Right ventricle myocardium inferior (tissue), 1 donor: ENCODE data around the gene UBE2G1. TPM values are rescaled to one million over a fixed set of nuclear protein-coding genes. Genes with fewer than 3 reads are reported as not detected.
A peak's percentile ranks its signal among the peaks of the same experiment; 100 is the strongest.

Experiments used
- ATAC-seq: fragments of 200-7000 bp; cut with Tn5 transposase; one replicate; pipeline ENCODE4 v1.9.1; 2020; ENCODE audit warnings: mild to moderate bottlenecking, moderate library complexity
- DNase-seq: peaks from one replicate; pipeline ENCODE4 v3.0.0; 2021; ENCODE audit errors: missing footprints
- intact Hi-C: fragments of 100-400 bp; cut with DNase I; formaldehyde crosslinking; loops from one replicate; pipeline ENCODE4 v1.11.0; 2022
- total RNA-seq: library from RNA; stranded (reverse); fragmentation: NEBNext Ultra II Directional; extraction: Animal tissue kit (Norgen Biotek cat#: 25700); gene quantifications from one replicate; pipeline ENCODE4 v1.2.1, GENCODE V29; 2021
- donor health status: DM: no; HTN: yes; CAD: no; lungs with severe emphysema.

Gene UBE2G1
- total RNA-seq, 1 donor from 2014 or later: 106 TPM

DNA sequence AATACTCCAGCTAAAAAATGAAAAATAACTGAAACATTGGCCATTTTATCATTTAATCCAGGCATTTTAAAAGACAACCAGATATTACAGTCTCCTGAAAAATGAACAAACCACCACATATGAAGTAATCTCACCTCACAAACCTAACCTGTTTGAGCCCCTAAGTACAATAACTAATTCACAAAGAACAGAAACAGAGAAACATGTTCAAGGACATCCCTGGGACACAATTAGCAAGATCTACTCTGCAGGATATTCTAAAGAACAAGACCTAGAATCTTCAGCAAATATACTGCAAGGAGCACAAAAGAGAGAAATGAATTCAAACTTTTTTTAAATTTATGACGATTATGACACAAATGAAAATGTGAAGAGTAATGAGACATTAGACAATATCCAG lies 51.9 kb downstream of the UBE2G1 start:
- no peak for DNase-seq
- intact Hi-C loops: loop anchor here (5.0 kb wide), 2 partner anchors 42 to 53 kb away; partner anchors contain the start of gene UBE2G1
- no peak for ATAC-seq

DNA sequence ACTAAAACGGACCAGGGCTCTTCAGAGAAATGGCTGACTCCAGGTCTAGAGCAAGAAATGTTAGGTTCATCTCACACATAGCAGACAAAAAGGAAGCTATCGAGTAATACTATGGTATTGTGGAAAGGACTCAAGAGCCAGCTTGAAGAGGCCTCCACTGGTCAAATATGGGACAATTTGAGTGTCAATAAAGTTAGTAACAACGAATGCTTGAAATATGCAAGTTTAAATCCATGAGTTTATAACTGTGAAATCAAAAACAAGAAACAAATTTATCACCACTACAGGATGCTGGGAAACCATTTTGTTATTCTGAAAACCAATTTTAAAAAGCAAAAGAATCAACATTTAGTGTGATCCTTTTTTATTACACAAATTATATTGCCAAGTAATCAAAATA lies 52.3 kb downstream of the UBE2G1 start:
- ATAC-seq: no peak
- intact Hi-C loops: loop anchor here (5.0 kb wide), 2 partner anchors 42 to 53 kb away; partner anchors contain the start of gene UBE2G1
- DNase-seq: no peak

DNA sequence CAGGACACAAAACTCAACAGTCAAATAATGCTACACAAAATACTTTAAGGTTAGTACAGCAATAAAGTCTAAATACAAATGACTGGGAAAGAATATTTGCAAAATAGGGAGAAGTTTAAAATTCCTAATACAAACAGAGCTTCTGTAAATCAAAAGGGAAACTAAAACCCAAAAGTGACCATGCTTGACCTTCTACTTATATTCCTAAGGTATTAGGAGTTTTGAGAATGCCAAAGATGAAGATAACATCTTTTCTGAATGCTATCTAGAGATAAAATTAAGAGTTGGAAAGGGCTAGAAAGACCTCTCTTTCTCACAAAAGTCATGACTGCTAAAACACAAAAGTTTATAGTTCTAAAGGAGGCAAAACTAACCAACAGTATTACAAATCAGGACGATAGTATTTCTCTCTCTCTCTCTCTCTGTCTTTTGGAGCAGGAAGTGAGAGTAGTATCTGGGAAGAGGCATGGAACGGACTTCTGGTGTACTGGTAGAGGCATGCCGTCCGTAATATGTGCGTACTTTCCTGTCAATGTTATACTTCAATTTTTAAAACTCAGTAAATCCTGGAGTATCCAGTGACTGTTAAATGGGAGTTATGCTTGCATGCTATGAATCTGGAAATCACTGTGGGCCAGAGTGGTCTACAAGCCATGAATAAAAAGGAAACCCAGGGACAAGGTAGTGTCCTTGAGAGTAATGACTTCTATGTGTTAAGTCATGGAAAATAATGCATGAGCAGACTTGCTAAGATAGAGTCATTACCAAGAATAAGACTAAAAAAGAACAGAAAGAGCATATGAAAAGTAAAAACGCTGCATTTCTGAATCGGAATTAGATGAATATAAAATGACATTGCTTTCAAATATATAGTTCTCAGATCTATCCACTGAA lies 53.0 kb downstream of the UBE2G1 start:
- intact Hi-C loops: loop anchor here (5.0 kb wide), 2 partner anchors 41 to 54 kb away; partner anchors contain the start of gene UBE2G1
- DNase-seq: no peak
- no peak for ATAC-seq

DNA sequence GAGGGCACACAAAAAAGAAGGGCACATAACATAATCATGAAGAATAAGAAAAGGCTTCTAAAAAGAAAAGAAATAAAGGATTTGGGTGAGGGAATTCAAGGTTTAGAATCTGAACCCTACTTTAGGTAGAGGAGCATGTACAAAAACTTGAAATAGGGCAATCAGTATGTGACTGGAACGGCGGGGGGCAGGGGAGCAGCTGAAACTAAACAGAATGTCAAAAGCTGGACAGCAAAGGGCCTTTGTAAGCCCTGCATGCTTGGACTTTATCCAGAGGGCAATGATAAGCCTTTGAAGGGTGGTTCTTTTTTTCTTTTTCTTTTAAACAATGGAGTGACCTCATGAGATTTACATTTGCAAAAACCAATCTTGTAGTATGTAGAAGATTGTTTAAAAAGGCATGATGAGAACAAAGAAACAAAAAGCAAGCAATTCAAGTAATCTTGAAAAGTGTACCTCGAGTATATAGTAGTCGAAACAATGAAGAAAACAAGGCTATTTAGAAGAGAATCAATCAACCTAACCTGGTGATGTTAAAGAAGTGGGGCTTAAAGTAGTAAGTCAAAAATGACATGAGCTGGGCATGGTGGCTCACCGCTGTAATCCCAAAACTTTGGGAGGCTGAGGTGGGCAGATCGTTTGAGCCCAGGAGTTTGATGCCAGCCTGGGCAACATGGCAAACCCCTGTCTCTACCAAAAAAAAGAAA lies 56.0 kb downstream of the UBE2G1 start:
- DNase-seq: no peak
- intact Hi-C loops: loop anchor here (5.0 kb wide), 2 partner anchors 38 to 57 kb away; partner anchors contain the start of gene UBE2G1
- peak; percentile 67 for ATAC-seq

DNA sequence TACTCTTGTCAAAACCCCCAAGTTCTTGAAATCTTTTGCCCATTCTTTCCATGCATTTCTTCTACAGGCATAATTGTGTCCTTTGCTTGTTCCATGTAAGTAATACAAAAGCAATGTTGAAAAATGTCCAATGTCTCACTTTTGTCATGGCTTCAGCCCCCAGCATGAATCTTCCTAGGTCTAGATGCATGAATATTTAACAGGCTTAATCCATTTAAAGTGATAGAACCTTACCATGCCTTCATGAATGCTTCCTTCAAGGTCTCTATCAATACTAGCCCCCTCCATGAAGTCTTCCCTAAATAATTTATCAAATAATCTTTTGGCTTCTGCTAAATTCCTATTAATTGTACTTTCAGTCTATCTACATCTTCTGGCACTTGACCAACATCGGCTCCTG lies 56.6 kb downstream of the UBE2G1 start:
- DNase-seq: no peak
- no peak for ATAC-seq
- intact Hi-C loops: loop anchor here (5.0 kb wide), 2 partner anchors 38 to 57 kb away; partner anchors contain the start of gene UBE2G1

DNA sequence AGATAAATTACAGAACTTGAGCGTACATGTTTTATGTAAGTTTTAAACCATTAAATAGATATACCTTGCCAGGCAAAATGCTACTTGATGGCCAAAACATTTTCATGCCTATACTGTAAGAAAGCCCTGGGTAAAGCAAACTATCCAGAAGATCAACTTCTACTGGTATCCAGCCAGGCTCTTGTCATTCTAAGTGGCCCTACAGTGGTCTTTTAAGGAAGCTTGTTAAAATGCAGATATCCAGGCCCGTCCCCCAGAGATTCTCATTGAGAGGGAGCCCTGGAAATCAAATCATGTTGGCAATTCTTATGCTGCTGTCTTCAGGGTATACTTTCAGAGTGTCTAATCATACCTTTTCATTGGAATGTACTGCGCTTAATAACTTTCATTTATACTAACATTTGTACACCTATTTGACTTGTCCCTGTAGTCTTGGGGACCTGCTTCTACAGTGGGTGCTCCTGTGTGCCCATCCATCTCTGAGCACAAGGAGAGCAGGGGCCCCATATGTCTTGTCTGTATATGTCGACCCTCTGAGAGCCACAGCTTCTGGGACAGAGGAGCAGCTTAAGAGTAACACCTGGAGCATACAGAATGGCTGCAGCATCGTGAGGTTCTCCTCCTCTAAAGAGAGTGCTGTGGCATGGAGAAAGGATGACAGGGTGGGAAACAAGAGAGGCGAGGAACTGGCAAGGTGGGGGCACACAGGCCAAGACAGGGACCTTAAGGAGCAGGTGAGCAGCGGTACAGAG lies 59.1 kb downstream of the UBE2G1 start:
- DNase-seq (no peak), ATAC-seq (no peak)
- intact Hi-C loops: no loop called here

DNA sequence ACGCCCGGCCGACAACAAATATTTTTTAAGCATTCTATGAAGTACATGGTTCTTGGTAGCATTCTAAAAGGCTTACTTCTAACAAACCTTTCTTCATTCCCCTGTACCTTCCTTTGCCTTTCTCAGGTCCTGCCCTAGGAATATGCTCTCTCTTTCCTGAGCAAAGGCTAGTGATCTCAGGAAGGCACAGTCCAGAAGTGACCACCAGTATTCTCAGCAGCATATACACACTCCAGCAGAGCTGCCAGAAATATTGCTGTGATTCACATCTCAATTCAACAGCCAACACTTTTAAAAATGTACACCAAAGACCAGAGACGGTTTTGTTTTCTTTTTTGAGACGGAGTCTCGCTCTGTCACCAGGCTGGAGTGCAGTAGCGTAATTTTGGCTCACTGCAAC lies 61.3 kb downstream of the UBE2G1 start:
- ATAC-seq (no peak), DNase-seq (no peak)
- intact Hi-C loops: no loop called here

DNA sequence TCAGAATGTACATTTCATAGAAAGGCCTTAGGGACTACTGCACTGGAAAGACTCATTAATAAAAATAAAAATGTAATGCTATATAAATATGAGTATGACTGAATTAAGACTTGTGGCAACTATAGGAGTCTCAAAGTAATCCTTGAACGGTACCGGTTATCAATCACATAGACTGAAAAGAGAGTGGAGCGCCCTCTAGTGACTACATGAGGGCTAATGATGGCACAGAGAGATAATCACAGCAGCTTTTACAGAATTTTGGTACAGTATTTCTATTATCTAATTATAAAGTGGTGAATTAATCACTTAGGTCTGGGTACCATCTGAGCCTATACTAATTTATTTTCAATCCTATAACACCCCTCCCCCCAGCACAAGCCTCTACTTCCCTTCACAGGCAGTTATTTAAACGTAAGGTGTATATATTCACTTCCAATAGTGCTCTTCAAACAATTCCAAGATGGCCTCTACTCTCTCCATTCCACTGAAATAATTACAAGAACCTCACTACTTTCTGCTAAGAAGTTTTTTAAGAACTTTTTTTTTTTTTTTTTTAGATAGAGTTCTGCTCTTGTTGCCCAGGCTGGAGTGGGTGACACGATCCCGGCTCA lies 62.0 kb downstream of the UBE2G1 start:
- ATAC-seq (peak; percentile 60), DNase-seq (no peak)
- intact Hi-C loops: loop anchor here (5.0 kb wide), 1 partner anchor 87 kb away; no protein-coding TSS in a partner anchor

DNA sequence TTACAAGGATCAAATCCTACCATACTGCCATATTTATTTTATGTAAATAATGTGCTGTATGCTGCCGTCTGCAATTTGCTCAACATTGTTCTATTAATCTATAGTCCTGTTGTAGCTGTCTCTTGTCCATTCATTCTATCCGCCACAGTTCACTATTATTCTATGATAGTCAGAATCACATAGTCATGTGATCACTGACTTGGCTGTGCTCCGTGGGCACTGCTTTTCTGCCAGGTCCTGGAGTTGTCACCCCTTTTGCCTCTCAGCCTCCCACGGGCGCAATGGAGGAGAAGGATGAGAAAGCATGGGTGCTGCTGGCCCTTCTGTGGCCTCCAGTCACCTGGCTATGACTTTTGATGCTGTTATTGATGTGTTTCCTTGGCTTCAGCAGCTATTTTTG lies 65.4 kb downstream of the UBE2G1 start:
- intact Hi-C loops: loop anchor here (5.0 kb wide), 1 partner anchor 84 kb away; no protein-coding TSS in a partner anchor
- no peak for DNase-seq
- peak; percentile 51 for ATAC-seq

DNA sequence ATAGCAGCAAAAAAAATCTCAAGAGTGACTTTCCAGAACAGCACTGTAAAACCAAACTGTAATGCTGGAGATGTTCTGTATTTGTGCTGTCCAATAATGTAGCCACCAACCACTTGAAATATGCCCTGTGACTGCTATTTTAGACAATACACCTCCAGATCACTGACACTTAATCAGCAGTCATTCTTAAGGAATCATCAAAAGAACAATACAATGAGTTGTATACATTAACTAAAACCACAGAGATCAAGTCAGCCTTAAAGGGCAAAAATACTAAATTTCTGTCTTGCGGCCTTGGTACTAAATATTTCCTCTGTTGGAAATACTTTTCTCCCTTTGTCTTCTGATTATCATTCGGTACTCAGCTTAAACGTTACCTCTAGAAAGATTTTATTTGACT lies 69.1 kb downstream of the UBE2G1 start:
- DNase-seq (no peak), ATAC-seq (no peak)
- intact Hi-C loops: no loop called here

DNA sequence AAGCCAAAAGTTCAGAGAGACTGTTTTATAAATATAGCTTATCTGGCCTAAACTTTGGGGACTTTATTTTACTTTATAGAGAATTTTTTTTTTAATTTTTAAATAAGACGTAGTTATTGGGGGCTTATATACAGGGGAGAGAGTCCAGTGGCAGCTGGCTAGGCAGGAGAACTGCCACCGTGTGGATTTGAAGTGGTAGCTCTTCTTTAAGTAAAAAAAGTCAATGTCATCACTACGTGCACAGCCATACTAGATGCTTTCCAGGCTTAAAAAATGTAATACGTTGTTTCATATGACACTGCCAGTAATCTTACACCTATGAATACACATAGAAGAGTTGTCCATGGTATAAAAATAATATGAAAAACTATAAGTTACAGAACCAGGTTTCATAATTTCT lies 70.8 kb downstream of the UBE2G1 start:
- no peak for ATAC-seq
- DNase-seq: no peak
- intact Hi-C loops: no loop called here

DNA sequence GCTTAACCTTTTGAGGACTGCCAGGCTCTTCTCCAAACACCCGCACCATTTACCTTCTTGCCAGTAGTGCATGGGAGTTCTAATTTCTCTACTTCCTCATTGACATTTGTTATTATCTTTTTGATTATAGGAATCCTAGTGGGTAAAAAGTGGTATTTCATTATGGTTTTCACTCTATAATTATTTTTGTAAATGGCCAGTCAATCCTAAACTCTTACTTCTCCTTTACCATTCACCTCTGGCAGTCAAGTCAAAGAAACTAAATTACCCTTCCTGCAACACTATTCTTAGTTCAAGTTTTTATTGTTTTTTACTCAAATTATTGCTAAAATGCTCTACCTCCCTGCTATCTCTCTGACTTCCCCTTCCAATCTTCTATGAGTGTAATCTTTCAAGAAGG lies 72.9 kb downstream of the UBE2G1 start:
- intact Hi-C loops: no loop called here
- no peak for DNase-seq
- no peak for ATAC-seq

DNA sequence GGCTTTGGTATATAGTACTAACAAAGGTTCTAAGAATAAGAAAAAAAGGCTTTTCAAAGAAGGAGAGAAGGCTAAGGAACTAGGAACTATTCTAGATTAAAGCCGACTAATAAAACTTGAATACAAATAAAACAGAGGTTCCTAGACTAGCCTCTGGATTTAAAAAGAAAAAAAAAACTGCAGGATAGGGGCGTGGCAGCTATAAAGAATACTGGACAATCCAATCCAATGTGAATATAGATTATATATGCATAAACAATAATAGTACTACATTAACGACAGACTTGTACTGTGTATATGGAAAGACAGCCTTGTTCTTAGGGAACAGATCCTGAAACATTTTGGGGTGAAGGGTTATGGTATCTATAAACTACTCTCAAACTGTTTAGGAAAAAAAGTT lies 78.8 kb downstream of the UBE2G1 start:
- DNase-seq (no peak), ATAC-seq (no peak)
- intact Hi-C loops: no loop called here

DNA sequence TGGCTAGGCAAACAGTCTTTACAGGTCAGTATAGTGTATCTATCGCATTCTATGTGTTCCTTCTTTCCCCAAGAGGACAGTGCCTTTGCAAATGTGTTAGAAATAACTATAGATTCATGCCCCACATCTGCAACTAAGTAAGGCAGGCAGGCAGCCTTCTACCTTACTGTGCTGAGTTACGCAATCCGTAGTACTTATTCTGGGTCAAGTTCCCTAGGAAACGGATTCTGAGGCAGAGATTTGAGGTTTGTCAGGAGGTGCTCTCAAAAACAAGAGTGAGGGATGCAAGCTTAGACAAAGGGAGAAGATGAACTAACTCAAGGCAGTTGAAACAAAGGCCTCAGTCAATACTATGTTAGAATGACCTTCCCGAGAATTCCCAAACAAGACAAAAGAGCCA lies 90.0 kb downstream of the UBE2G1 start:
- intact Hi-C loops: no loop called here
- ATAC-seq: no peak
- DNase-seq: no peak

DNA sequence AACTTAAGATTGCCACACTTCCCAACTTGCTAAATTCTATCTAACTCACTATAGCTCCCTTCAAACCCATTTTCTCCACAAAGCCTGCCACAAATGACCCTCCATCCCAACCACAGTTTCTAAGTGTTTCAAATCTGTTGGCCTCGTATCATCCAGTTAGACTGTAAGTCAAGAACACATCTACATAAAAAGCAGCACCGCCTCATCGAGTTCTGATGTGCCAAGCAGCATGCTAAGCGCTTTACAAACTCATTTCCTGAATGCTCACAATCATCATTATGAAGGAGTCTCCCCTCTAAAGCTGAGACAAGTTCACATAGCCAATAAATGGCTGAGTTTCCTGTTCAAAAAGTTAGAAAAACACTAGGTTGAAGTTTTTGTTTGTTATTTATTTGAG lies 93.5 kb downstream of the UBE2G1 start:
- DNase-seq (no peak), ATAC-seq (no peak)
- intact Hi-C loops: loop anchor here (5.0 kb wide), 2 partner anchors 39 to 41 kb away; no protein-coding TSS in a partner anchor

DNA sequence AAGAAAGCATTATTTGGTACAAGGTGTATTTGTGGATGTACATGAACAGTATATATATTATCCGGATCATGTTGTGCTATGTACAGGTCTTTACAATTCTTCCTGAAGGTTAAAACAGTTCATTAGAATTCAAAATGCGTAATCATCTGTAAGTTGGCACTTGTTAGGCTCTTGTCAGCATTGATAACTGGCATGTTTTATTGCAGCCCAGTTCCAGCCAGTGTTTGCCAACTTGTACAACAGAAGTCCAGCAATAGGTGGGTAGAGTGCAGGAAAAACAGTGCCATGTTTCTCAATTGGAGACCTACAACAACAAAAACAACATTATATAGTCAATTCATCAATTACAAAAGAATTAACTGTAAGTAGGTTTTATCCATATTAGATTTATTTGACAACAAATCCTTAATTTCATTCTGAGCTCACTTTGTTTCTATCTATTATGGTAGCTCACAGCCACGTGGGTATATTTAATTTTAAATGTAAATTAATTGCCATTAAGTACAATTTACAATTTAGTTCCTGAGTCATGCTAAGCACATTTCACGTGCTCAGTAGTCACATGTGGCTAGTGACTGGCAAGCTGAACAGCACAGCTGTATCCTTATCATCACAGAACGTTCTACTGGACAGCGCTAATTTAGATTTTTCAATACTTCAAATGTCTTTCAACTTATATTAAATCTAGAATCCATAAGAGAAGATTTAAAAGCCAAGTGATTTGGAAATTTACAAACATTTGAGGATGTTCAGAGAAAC lies 94.1 kb downstream of the UBE2G1 start:
- DNase-seq (no peak), ATAC-seq (peak; percentile 69)
- intact Hi-C loops: loop anchor here (5.0 kb wide), 2 partner anchors 40 kb away; no protein-coding TSS in a partner anchor

DNA sequence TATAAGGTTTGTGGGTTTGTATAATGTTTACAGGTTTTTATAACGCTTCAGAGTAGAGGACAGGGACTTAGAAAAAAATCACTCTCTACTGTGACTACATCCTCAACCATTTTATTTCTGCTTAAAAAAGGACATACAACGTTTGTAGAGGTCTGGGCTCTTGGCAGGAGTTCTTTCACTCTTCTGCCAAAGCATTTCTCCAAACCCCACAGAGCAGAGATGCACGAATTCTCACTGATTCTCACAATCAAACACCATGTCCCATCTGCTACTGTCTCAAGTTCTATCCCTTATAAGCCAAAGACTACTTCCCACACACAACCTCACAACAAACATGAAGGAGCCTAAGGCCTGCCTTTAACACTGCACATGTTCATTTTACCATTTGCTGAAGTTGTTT lies 95.7 kb downstream of the UBE2G1 start:
- no peak for ATAC-seq
- intact Hi-C loops: loop anchor here (5.0 kb wide), 2 partner anchors 38 to 42 kb away; no protein-coding TSS in a partner anchor

DNA sequence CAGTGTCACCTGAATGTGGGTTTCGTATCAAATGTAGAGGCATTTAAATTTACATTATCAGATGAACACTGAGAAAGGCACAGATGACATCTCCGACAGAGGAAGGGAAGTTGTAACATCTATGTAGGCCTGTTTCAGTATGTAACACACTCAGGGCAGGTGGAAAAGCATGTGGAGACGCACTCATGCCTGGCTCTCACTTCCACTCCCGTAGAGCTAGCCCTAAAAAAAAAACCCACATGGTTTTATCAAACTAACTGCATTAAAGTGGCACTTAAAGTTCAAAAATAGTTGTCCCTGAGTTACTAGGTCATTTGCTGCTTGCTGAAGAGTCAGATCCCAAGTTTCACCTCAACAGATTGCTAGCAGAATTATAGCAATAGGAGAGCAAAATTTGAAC lies 96.6 kb downstream of the UBE2G1 start:
- intact Hi-C loops: loop anchor here (5.0 kb wide), 2 partner anchors 38 to 42 kb away; no protein-coding TSS in a partner anchor
- DNase-seq: no peak
- peak; percentile 54 for ATAC-seq

More for the DNA sequence above, 95.7 kb downstream of the UBE2G1 start:
- DNase-seq: no peak
